ENCODE measurements around the gene LDHD. TPM values are rescaled to one million over a fixed set of nuclear protein-coding genes. Genes with fewer than 3 reads are reported as not detected.

The LDHD gene
- total RNA-seq, 2 experiments from 2014 or later: 0.21 TPM; not detected in 1

GRCh38 chr16:75106351-75107274 is 10.0 kb downstream of the LDHD start:
- no peaks in the 10 kb centered on the region for H3K27me3 Mint-ChIP-seq
- peaks cover 69% of the 10 kb centered on the region for H3K4me1 Mint-ChIP-seq
- peaks cover 33% of the 10 kb centered on the region for H3K36me3 Mint-ChIP-seq (ENCODE audit: low read depth)
- H3K4me3 Mint-ChIP-seq: peak overlapping the region; percentile 84
- CTCF ChIA-PET: interaction anchor here (1.4 kb wide), 1 partner anchor 108 kb away, joined by 5 read pairs; the partner anchor contains the start of gene ZNRF1
- peak overlapping the region; percentile 41 for H3K27ac Mint-ChIP-seq
- POLR2A ChIA-PET: no interaction called here
- intact Hi-C loops (cut with DNase I, micrococcal nuclease): loop anchor here in 1 of 2 experiments (5.0 kb wide), 1 partner anchor 44 kb away; no protein-coding TSS in a partner anchor
- peaks cover 3% of the 10 kb centered on the region for H3K9me3 Mint-ChIP-seq (ENCODE audit: low read depth)
- DNase-seq (no peak), ATAC-seq (no peak)

DNA sequence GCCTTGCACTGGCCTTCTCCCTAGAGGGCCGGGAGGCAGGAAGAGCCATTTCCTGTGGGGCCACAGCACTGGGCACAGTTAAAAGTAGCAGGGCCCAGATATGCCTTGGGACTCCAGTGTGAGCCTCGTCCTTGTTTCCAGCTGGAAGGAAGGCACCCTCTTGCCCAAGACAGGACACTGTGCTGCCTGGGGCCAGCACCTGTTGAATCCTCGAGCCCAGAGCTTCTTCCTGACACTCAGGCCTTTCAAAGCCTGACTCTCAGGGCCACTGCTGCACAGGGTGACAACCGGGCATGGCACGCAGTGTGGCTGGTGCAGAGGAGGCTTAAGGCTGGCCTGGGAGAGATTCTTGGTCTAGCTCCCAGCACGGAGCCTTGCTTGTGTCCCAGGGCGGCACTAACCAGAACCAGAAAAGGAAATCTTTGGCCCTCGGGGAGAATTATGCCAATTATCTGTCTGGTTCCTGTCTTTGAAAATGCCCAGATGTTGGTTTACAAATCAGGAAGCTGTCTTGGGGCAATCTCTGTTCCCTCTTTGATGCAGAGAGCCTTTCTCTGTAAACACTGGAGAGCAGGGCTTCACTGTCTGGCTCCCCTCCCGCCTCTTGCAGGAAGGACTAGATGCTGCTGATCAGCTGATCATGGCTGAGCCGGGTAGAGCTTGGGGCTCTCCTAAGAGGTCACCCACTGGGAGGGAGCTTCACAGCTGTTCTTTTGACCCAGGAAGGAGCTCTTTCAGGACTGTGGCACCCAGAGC is 11.1 kb downstream of the LDHD start:
- peaks cover 3% of the 10 kb centered on the region for H3K9me3 Mint-ChIP-seq (ENCODE audit: low read depth)
- peaks cover 33% of the 10 kb centered on the region for H3K36me3 Mint-ChIP-seq (ENCODE audit: low read depth)
- DNase-seq (no peak), ATAC-seq (no peak)
- peaks cover 66% of the 10 kb centered on the region for H3K4me1 Mint-ChIP-seq
- H3K27ac Mint-ChIP-seq: peak overlapping the region; percentile 76
- ChIA-PET CTCF (interaction anchor here (0.7 to 1.4 kb wide), 2 partner anchors 36 to 107 kb away, joined by 3 to 5 read pairs; partner anchors contain the start of gene ZNRF1), POLR2A (no interaction called here)
- intact Hi-C loops (cut with DNase I, micrococcal nuclease): loop anchor here in 1 of 2 experiments (5.0 kb wide), 1 partner anchor 43 kb away; no protein-coding TSS in a partner anchor
- H3K4me3 Mint-ChIP-seq: no peak overlapping the region
- no peaks in the 10 kb centered on the region for H3K27me3 Mint-ChIP-seq

DNA sequence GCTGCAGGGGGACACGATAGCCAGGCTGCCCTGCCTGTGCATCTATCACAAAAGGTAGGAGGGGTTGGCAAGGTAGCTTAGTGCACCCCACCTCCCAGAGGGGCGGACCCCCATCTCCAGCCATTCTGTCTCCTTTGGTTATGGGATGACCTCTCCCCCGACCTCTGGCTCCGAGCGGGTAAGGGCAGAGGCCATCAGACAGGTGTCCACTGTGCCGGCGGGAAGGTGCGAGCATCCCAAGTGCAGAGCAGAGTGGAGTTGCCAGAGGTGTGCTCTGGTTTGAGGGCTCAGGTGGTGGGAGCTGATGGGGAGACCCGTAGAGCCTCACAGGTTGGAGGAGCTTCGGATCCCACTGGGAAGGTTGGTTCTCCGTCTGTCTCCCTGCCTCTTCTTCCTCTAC is 11.7 kb downstream of the LDHD start:
- H3K4me1 Mint-ChIP-seq: peaks cover 66% of the 10 kb centered on the region
- intact Hi-C loops (cut with DNase I, micrococcal nuclease): loop anchor here in 1 of 2 experiments (5.0 kb wide), 1 partner anchor 43 kb away; no protein-coding TSS in a partner anchor
- H3K27ac Mint-ChIP-seq: no peak overlapping the region
- no peak overlapping the region for H3K4me3 Mint-ChIP-seq
- ChIA-PET POLR2A (no interaction called here), CTCF (interaction anchor here (0.7 to 1.4 kb wide), 2 partner anchors 35 to 106 kb away, joined by 3 to 5 read pairs; partner anchors contain the start of gene ZNRF1)
- H3K36me3 Mint-ChIP-seq (ENCODE audit: low read depth): peaks cover 34% of the 10 kb centered on the region
- no peaks in the 10 kb centered on the region for H3K27me3 Mint-ChIP-seq
- H3K9me3 Mint-ChIP-seq (ENCODE audit: low read depth): peaks cover 3% of the 10 kb centered on the region
- no peak for DNase-seq
- no peak for ATAC-seq

- Mint-ChIP-seq H3K27ac (no peak overlapping the region), H3K4me1 (peaks cover 66% of the 10 kb centered on the region), H3K27me3 (no peaks in the 10 kb centered on the region), H3K4me3 (no peak overlapping the region), H3K9me3 (ENCODE audit: low read depth) (peaks cover 3% of the 10 kb centered on the region), H3K36me3 (ENCODE audit: low read depth) (peaks cover 31% of the 10 kb centered on the region)
- no peak for DNase-seq
- intact Hi-C loops (cut with DNase I, micrococcal nuclease): no loop called here
- ChIA-PET CTCF (interaction anchor here (0.6 to 1.1 kb wide), 2 partner anchors 11 to 27 kb away, joined by 3 read pairs; no protein-coding TSS in a partner anchor), POLR2A (no interaction called here)
- ATAC-seq: no peak
These were observed 12.6 kb downstream of the LDHD start for GRCh38 chr16:75103994-75104393.

DNA sequence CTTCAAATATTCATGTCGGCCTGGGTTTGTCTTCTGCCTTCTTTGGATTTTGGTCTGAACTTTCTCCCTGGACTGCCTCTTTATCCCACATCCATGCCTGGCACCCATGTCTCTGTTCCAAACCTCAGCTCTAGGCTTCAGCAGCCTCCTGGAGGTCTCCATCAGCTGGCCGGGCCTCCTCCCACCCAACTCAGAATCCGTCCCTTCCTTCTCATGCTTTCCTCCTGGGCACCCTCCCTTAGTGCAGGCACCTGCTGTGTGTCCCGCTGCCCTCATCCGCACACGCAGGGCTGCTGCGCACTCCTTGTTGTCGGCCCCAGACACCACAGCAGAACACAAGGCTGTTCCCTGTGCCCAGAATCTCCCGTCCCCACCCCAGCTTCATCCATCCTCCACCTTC is 14.0 kb downstream of the LDHD start:
- peaks cover 67% of the 10 kb centered on the region for H3K4me1 Mint-ChIP-seq
- POLR2A ChIA-PET: no interaction called here

DNA sequence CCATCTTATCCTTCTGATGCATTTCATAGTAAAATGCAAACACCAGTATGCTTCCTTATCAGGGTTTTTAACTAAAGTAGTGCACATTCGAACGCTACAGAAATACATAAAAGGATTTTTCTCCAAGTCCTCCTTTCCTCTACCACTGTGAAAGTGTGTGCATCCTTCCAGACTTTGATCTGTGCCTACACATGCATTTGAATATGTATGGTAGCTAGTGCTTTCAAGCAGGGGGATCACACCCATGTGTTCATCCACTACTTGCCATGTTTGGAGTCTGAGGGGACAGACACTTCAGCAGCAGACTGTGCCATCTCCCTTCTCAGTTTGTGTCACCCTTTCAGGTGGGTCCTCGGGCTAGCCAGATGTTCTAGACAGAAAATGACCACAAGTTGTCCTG is 14.9 kb downstream of the LDHD start:
- ATAC-seq: no peak
- CTCF ChIA-PET: interaction anchor here (0.5 to 5.5 kb wide), 2 partner anchors 9 to 301 kb away, joined by 3 to 54 read pairs; no protein-coding TSS in a partner anchor
- POLR2A ChIA-PET: no interaction called here
- Mint-ChIP-seq H3K36me3 (ENCODE audit: low read depth) (peaks cover 20% of the 10 kb centered on the region), H3K4me3 (no peak overlapping the region), H3K27me3 (no peaks in the 10 kb centered on the region), H3K27ac (no peak overlapping the region), H3K9me3 (ENCODE audit: low read depth) (peaks cover 3% of the 10 kb centered on the region), H3K4me1 (peaks cover 68% of the 10 kb centered on the region)
- no peak for DNase-seq
- intact Hi-C loops (cut with DNase I, micrococcal nuclease): no loop called here

More for the DNA sequence above, 14.0 kb downstream of the LDHD start:
- Mint-ChIP-seq H3K27me3 (no peaks in the 10 kb centered on the region), H3K9me3 (ENCODE audit: low read depth) (peaks cover 3% of the 10 kb centered on the region), H3K36me3 (ENCODE audit: low read depth) (peaks cover 24% of the 10 kb centered on the region), H3K27ac (peak overlapping the region; percentile 16), H3K4me3 (no peak overlapping the region)
- DNase-seq (no peak), ATAC-seq (no peak)
- CTCF ChIA-PET: interaction anchor here (1.1 kb wide), 1 partner anchor 10 kb away, joined by 3 read pairs; no protein-coding TSS in a partner anchor
- intact Hi-C loops (cut with DNase I, micrococcal nuclease): no loop called here

DNA sequence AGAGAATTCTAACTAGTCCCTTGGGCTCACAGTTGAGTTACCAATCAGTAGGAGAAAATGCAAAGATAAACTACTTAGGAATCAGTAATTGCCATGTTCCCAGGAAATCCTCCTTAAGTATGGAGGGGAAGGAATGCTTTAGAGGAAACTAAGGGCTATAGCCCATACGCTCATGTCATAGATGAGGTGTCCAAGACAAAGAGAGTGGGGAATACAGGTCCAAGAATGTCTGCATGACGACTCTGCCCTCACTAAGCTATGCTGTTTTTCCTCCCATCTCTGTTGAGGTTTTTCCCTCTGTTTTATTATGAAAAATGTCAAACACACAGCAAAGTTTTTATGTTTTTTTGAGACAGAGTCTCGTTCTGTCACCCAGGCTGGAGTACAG is 16.0 kb downstream of the LDHD start:
- peaks cover 69% of the 10 kb centered on the region for H3K4me1 Mint-ChIP-seq
- H3K27ac Mint-ChIP-seq: peak overlapping the region; percentile 88
- intact Hi-C loops (cut with DNase I, micrococcal nuclease): no loop called here
- peaks cover 16% of the 10 kb centered on the region for H3K36me3 Mint-ChIP-seq (ENCODE audit: low read depth)
- no peak overlapping the region for H3K4me3 Mint-ChIP-seq
- ATAC-seq: no peak
- DNase-seq: no peak
- no peaks in the 10 kb centered on the region for H3K27me3 Mint-ChIP-seq
- POLR2A ChIA-PET: interaction anchor here (1.1 to 3.2 kb wide), 2 partner anchors 10 to 116 kb away, joined by 3 to 23 read pairs; partner anchors contain the start of gene WDR59
- CTCF ChIA-PET: interaction anchor here (0.9 to 5.5 kb wide), 2 partner anchors 10 to 102 kb away, joined by 3 to 54 read pairs; no protein-coding TSS in a partner anchor
- peaks cover 3% of the 10 kb centered on the region for H3K9me3 Mint-ChIP-seq (ENCODE audit: low read depth)

- ChIA-PET CTCF (interaction anchor here (0.9 to 5.5 kb wide), 2 partner anchors 10 to 102 kb away, joined by 3 to 54 read pairs; no protein-coding TSS in a partner anchor), POLR2A (interaction anchor here (1.1 to 3.2 kb wide), 3 partner anchors 10 to 116 kb away, joined by 3 to 23 read pairs (median 5); partner anchors contain the start of gene WDR59)
- H3K27me3 Mint-ChIP-seq: no peaks in the 10 kb centered on the region
- H3K4me3 Mint-ChIP-seq: peak overlapping the region; percentile 26
- peak overlapping the region; percentile 88 for H3K27ac Mint-ChIP-seq
- intact Hi-C loops (cut with DNase I, micrococcal nuclease): loop anchor here (1.0 to 2.0 kb wide), 2 partner anchors 8 to 87 kb away; no protein-coding TSS in a partner anchor
- DNase-seq: peak; percentile 68
- H3K4me1 Mint-ChIP-seq: peaks cover 64% of the 10 kb centered on the region
- ATAC-seq: peak; percentile 45
- peaks cover 3% of the 10 kb centered on the region for H3K9me3 Mint-ChIP-seq (ENCODE audit: low read depth)
- peaks cover 16% of the 10 kb centered on the region for H3K36me3 Mint-ChIP-seq (ENCODE audit: low read depth)
These were observed 16.6 kb downstream of the LDHD start for GRCh38 chr16:75099738-75100602.

- no peak for ATAC-seq
- Mint-ChIP-seq H3K4me1 (peaks cover 64% of the 10 kb centered on the region), H3K36me3 (ENCODE audit: low read depth) (peaks cover 13% of the 10 kb centered on the region), H3K27me3 (no peaks in the 10 kb centered on the region), H3K9me3 (ENCODE audit: low read depth) (peaks cover 2% of the 10 kb centered on the region), H3K4me3 (peak overlapping the region; percentile 36), H3K27ac (peak overlapping the region; percentile 88)
- CTCF ChIA-PET: interaction anchor here (1.0 to 5.5 kb wide), 7 partner anchors 10 to 114 kb away, joined by 3 to 54 read pairs (median 5); partner anchors contain the start of gene WDR59
- POLR2A ChIA-PET: interaction anchor here (0.6 to 3.2 kb wide), 4 partner anchors 11 to 87 kb away, joined by 3 to 23 read pairs (median 4); no protein-coding TSS in a partner anchor
- intact Hi-C loops (cut with DNase I, micrococcal nuclease): loop anchor here (1.0 to 2.0 kb wide), 2 partner anchors 9 to 86 kb away; no protein-coding TSS in a partner anchor
- no peak for DNase-seq
These were observed 17.4 kb downstream of the LDHD start for GRCh38 chr16:75099075-75099667.
